ENCODE measurements around the gene SSC5D. TPM values are rescaled to one million over a fixed set of nuclear protein-coding genes. Genes with fewer than 3 reads are reported as not detected.

SSC5D gene
- polyA plus RNA-seq, 1 donor (not counting 4 experiments of a cell fraction or from before 2014, with no cell fraction given), result not detected

DNA sequence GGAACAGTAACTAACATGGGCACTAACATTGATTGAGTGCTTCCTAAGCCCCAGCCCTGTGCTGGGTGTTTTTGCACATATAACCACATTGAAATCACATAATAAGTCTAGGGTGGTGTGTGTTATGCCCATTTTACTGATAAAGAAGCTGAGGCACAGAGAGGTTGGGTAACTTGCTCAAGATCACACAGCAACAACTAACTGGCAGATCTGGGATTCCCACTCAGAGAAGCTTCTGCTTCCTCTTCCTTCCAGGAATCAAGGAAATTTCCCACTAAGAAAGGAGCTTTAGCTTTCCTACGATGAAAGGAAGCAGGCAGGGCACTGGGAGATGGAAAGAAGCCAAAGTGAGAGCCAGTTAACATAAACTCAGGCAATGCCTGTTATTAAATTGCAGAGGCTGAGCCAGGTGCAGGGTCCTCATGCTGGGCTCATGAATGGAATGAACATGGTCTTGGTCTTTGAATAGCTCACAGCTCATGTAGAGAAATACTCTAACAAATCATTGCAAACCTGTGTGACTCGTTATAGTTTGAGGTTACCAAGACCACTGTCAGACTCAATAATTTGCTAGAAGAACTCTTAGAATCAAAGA lies 10.1 kb downstream of the SSC5D start:
- no peak overlapping the region for H3K4me3 ChIP-seq (ENCODE audit: control insufficient read depth in 2 of 3, extremely low read depth in 1 of 3, insufficient read depth in 2 of 3, low read depth in 1 of 3, low read length in 3 of 3)
- H3K27me3 ChIP-seq (ENCODE audit: control insufficient read depth, extremely low read depth, insufficient read depth, low read length), result peaks cover 23% of the 10 kb centered on the region
- no peaks in the 10 kb centered on the region for H3K4me1 ChIP-seq (ENCODE audit: control insufficient read depth, extremely low read depth, insufficient read depth, low read length)
- no peak overlapping the region for H2AFZ ChIP-seq (ENCODE audit: control insufficient read depth, low read length)
- no peaks in the 10 kb centered on the region for H3K36me3 ChIP-seq (ENCODE audit: control insufficient read depth in 2 of 2, extremely low read depth in 1 of 2, insufficient read depth in 2 of 2, low read length in 2 of 2)
- FAIRE-seq (no peak), DNase-seq (ENCODE audit: low read depth, low spot score) (no peak)
- TF ChIP-seq EZH2 (IDR thresholded peaks at IDR 0.05; ENCODE audit: low read length), result no peak
- TF ChIP-seq, protein P1, sequence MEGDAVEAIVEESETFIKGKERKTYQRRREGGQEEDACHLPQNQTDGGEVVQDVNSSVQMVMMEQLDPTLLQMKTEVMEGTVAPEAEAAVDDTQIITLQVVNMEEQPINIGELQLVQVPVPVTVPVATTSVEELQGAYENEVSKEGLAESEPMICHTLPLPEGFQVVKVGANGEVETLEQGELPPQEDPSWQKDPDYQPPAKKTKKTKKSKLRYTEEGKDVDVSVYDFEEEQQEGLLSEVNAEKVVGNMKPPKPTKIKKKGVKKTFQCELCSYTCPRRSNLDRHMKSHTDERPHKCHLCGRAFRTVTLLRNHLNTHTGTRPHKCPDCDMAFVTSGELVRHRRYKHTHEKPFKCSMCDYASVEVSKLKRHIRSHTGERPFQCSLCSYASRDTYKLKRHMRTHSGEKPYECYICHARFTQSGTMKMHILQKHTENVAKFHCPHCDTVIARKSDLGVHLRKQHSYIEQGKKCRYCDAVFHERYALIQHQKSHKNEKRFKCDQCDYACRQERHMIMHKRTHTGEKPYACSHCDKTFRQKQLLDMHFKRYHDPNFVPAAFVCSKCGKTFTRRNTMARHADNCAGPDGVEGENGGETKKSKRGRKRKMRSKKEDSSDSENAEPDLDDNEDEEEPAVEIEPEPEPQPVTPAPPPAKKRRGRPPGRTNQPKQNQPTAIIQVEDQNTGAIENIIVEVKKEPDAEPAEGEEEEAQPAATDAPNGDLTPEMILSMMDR (optimal IDR thresholded peaks at IDR 0.05 in 1 of 3, IDR thresholded peaks at IDR 0.05 in 1 of 3, conservative IDR thresholded peaks at IDR 0.05 in 1 of 3; ENCODE audit: extremely low read depth in 1 of 3, insufficient read depth in 2 of 3, low read length in 3 of 3), result no peak
- H3K4me2 ChIP-seq (ENCODE audit: control insufficient read depth, extremely low read depth, insufficient read depth, low read depth, low read length), result no peak overlapping the region
- H3K79me2 ChIP-seq (ENCODE audit: control insufficient read depth, insufficient read depth, low read length), result no peaks in the 10 kb centered on the region
- no peaks in the 10 kb centered on the region for H4K20me1 ChIP-seq (ENCODE audit: control insufficient read depth, extremely low read depth, insufficient read depth, low read length)
- H3K9ac ChIP-seq (ENCODE audit: control insufficient read depth, extremely low read depth, insufficient read depth, low read length), result no peak overlapping the region
- dilution Hi-C loops (cut with MboI; ENCODE audit: extremely low pct_ligation_motif_present, low sequenced_read_pairs), result no loop called here
- H3K9me1 ChIP-seq (ENCODE audit: control insufficient read depth, extremely low read depth, insufficient read depth, low read length), result no peaks in the 10 kb centered on the region
- no peaks in the 10 kb centered on the region for H3K9me3 ChIP-seq (ENCODE audit: control insufficient read depth, low read depth, low read length)
- H3K27ac ChIP-seq (ENCODE audit: control insufficient read depth, insufficient read depth, low read length), result no peak overlapping the region

DNA sequence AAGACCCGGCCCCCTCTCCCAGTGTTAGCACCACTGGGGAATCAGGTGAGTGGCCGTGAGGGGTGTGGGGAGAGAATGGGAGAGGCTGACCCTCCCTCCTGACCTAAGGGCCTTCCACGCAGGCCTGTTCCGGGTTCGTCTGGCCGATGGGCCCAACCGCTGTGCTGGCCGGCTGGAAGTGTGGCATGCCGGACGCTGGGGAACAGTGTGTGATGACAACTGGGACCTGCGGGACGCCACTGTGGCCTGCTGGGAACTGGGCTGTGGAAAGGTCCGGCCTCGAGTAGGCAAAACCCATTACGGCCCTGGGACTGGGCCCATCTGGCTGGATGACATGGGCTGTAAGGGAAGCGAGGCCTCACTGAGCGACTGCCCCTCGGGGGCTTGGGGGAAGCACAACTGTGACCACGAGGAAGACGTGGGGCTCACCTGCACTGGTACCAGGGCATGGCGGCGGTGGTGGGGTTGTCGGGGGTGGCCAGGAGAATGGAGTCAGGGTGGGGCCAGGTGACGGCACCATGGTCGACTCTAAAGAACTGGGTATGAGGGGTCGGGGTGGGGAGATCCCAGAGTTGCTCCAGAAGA lies 12.2 kb downstream of the SSC5D start:
- Histone ChIP-seq H3K9me1 (ENCODE audit: control insufficient read depth, extremely low read depth, insufficient read depth, low read length) (no peaks in the 10 kb centered on the region), H3K79me2 (ENCODE audit: control insufficient read depth, insufficient read depth, low read length) (no peaks in the 10 kb centered on the region), H3K4me2 (ENCODE audit: control insufficient read depth, extremely low read depth, insufficient read depth, low read depth, low read length) (no peak overlapping the region), H3K27ac (ENCODE audit: control insufficient read depth, insufficient read depth, low read length) (no peak overlapping the region), H3K4me3 (ENCODE audit: control insufficient read depth in 2 of 3, extremely low read depth in 1 of 3, insufficient read depth in 2 of 3, low read depth in 1 of 3, low read length in 3 of 3) (no peak overlapping the region), H3K27me3 (ENCODE audit: control insufficient read depth, extremely low read depth, insufficient read depth, low read length) (peaks cover 11% of the 10 kb centered on the region), H3K4me1 (ENCODE audit: control insufficient read depth, extremely low read depth, insufficient read depth, low read length) (no peaks in the 10 kb centered on the region), H3K9me3 (ENCODE audit: control insufficient read depth, low read depth, low read length) (no peaks in the 10 kb centered on the region), H3K36me3 (ENCODE audit: control insufficient read depth in 2 of 2, extremely low read depth in 1 of 2, insufficient read depth in 2 of 2, low read length in 2 of 2) (no peaks in the 10 kb centered on the region), H4K20me1 (ENCODE audit: control insufficient read depth, extremely low read depth, insufficient read depth, low read length) (no peaks in the 10 kb centered on the region), H2AFZ (ENCODE audit: control insufficient read depth, low read length) (no peak overlapping the region), H3K9ac (ENCODE audit: control insufficient read depth, extremely low read depth, insufficient read depth, low read length) (no peak overlapping the region)
- dilution Hi-C loops (cut with MboI; ENCODE audit: extremely low pct_ligation_motif_present, low sequenced_read_pairs), result no loop called here
- no peak for FAIRE-seq
- DNase-seq (ENCODE audit: low read depth, low spot score), result no peak
- TF ChIP-seq, protein P1 (optimal IDR thresholded peaks at IDR 0.05 in 1 of 3, IDR thresholded peaks at IDR 0.05 in 1 of 3, conservative IDR thresholded peaks at IDR 0.05 in 1 of 3; ENCODE audit: extremely low read depth in 1 of 3, insufficient read depth in 2 of 3, low read length in 3 of 3), result no peak
- no peak for TF ChIP-seq EZH2 (IDR thresholded peaks at IDR 0.05; ENCODE audit: low read length)

Measured in keratinocyte (primary cell).